Measurements from ENCODE around the gene PCDHGA9. TPM values are rescaled to one million over a fixed set of nuclear protein-coding genes. Genes with fewer than 3 reads are reported as not detected.
"Not testable (repeated sequence)": the region's sequence is repeated elsewhere in the genome, so short reads cannot be mapped to it uniquely, and the experiment has no call there.

The PCDHGA9 gene
- total RNA-seq, 5 donors from 2014 or later (not counting 1 experiment from before 2014, with no cell fraction given): 0.14 to 0.26 (median 0.19) TPM; not detected in 1

DNA sequence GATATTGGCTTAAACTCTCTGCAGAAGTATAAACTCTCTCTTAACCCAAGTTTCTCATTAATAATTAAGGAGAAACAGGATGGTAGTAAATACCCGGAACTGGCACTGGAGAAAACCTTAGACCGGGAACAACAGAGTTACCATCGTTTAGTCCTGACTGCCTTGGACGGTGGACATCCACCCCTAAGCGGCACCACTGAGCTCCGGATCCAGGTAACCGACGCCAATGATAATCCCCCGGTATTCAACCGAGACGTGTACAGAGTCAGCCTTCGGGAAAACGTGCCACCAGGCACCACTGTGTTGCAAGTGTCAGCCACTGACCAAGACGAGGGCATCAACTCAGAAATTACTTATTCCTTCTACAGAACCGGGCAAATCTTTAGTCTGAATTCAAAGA is 4.0 kb upstream of the PCDHGA9 start:
- Histone ChIP-seq H3K27ac (ENCODE audit: low read length) (no peak overlapping the region), H3K9me3 (peaks cover 9% of the 10 kb centered on the region), H3K4me1 (ENCODE audit: control insufficient read depth in 1 of 2, extremely low read depth in 1 of 2, insufficient read depth in 2 of 2, low read length in 2 of 2) (peaks cover 0 to 9% of the 10 kb centered on the region in 2 experiments), H3K36me3 (ENCODE audit: control insufficient read depth in 2 of 2, extremely low read depth in 1 of 2, insufficient read depth in 1 of 2, low read length in 1 of 2) (no peaks in the 10 kb centered on the region), H3K27me3 (replicated peaks in 1 of 2; ENCODE audit: control insufficient read depth in 2 of 2, extremely low read depth in 1 of 2, insufficient read depth in 2 of 2, low read length in 1 of 2) (peaks cover 20 to 55% of the 10 kb centered on the region in 2 experiments), H3K4me3 (ENCODE audit: control insufficient read depth in 1 of 2, extremely low read depth in 1 of 2, low read length in 1 of 2) (no peak overlapping the region)
- Mint-ChIP-seq H3K27me3 (peaks cover 56 to 74% of the 10 kb centered on the region in 2 donors), H3K4me3 (no peak overlapping the region), H3K4me1 (peaks cover 0 to 2% (median 0%) of the 10 kb centered on the region in 3 donors), H3K36me3 (peaks cover 8% of the 10 kb centered on the region), H3K27ac (no peak overlapping the region), H3K9me3 (peaks cover 12 to 30% (median 23%) of the 10 kb centered on the region in 3 donors)
- DNase-seq (no peak), ATAC-seq (replicated peaks in 1 of 4) (no peak)
- ChIA-PET CTCF (interaction anchor here in 1 of 2 donors (1.6 to 2.1 kb wide), 2 partner anchors 14 to 126 kb away, joined by 5 to 7 read pairs; partner anchors contain the start of gene PCDHGA10), POLR2A (no interaction called here)
- 43% methylated on average over 13 of the region's 15 CpGs for WGBS (ENCODE audit: insufficient coverage)

DNA sequence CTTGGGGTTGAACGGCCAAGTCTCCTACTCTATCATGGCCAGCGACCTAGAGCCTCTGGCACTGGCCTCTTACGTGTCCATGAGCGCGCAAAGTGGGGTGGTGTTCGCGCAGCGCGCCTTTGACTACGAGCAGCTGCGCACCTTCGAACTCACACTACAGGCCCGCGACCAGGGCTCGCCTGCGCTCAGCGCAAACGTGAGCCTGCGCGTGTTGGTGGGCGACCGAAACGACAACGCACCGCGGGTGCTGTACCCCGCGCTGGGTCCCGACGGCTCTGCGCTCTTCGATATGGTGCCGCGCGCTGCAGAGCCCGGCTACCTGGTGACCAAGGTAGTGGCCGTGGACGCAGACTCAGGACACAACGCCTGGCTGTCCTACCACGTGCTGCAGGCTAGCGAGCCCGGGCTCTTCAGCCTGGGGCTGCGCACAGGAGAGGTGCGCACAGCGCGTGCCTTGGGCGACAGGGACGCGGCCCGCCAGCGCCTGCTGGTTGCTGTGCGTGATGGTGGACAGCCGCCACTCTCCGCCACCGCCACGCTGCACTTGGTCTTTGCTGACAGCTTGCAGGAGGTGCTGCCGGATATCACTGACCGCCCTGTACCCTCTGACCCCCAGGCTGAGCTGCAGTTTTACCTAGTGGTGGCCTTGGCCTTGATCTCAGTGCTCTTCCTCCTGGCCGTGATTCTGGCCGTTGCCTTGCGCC is 2.9 kb upstream of the PCDHGA9 start:
- Mint-ChIP-seq H3K4me3 (no peak overlapping the region), H3K9me3 (peaks cover 11 to 30% (median 21%) of the 10 kb centered on the region in 3 donors), H3K27ac (peak overlapping the region in 1 of 2 donors; percentile 77), H3K36me3 (peaks cover 8% of the 10 kb centered on the region), H3K27me3 (peaks cover 56 to 74% of the 10 kb centered on the region in 2 donors), H3K4me1 (peaks cover 0 to 2% (median 0%) of the 10 kb centered on the region in 3 donors)
- Histone ChIP-seq H3K4me3 (ENCODE audit: control insufficient read depth in 1 of 2, extremely low read depth in 1 of 2, low read length in 1 of 2) (no peak overlapping the region), H3K9me3 (peaks cover 8% of the 10 kb centered on the region), H3K36me3 (ENCODE audit: control insufficient read depth in 2 of 2, extremely low read depth in 1 of 2, insufficient read depth in 1 of 2, low read length in 1 of 2) (no peaks in the 10 kb centered on the region), H3K27ac (ENCODE audit: low read length) (no peak overlapping the region), H3K27me3 (replicated peaks in 1 of 2; ENCODE audit: control insufficient read depth in 2 of 2, extremely low read depth in 1 of 2, insufficient read depth in 2 of 2, low read length in 1 of 2) (peaks cover 20 to 52% of the 10 kb centered on the region in 2 experiments), H3K4me1 (ENCODE audit: control insufficient read depth in 1 of 2, extremely low read depth in 1 of 2, insufficient read depth in 2 of 2, low read length in 2 of 2) (peaks cover 0 to 9% of the 10 kb centered on the region in 2 experiments)
- ChIA-PET POLR2A (no interaction called here), CTCF (no interaction called here)
- WGBS (ENCODE audit: insufficient coverage): 45% methylated on average over 60 of the region's 61 CpGs
- DNase-seq (no peak), ATAC-seq (replicated peaks in 1 of 4) (no peak)

DNA sequence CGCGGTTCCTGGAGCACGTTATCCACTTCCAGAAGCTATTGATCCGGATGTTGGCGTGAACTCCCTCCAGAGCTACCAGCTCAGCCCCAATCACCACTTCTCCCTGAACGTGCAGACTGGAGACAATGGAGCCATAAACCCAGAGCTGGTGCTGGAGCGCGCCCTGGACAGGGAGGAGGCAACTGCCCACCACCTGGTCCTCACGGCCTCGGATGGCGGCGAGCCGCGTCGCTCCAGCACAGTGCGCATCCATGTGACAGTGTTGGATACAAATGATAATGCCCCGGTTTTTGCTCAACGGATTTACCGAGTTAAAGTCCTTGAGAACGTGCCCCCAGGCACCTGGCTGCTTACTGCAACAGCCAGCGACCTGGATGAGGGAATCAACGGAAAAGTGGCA is 809 bp downstream of the PCDHGA9 start:
- peaks cover 19 to 60% of the 10 kb centered on the region in 2 experiments for H3K27me3 ChIP-seq (replicated peaks in 1 of 2; ENCODE audit: control insufficient read depth in 2 of 2, extremely low read depth in 1 of 2, insufficient read depth in 2 of 2, low read length in 1 of 2)
- peaks cover 69 to 82% of the 10 kb centered on the region in 2 donors for H3K27me3 Mint-ChIP-seq
- H3K4me3 ChIP-seq (ENCODE audit: control insufficient read depth in 1 of 2, extremely low read depth in 1 of 2, low read length in 1 of 2): no peak overlapping the region
- H3K9me3 Mint-ChIP-seq: peaks cover 11 to 31% (median 30%) of the 10 kb centered on the region in 3 donors
- no peak overlapping the region for H3K4me3 Mint-ChIP-seq
- ChIA-PET POLR2A (no interaction called here), CTCF (interaction anchor here (0.6 to 1.0 kb wide), 3 partner anchors 12 to 161 kb away, joined by 3 to 4 read pairs (median 4); no protein-coding TSS in a partner anchor)
- DNase-seq (no peak), ATAC-seq (replicated peaks in 1 of 4) (no peak)
- no peak overlapping the region for H3K27ac ChIP-seq (ENCODE audit: low read length)
- WGBS (ENCODE audit: insufficient coverage): 38% methylated on average over 16 of the region's 22 CpGs
- no peak overlapping the region for H3K27ac Mint-ChIP-seq
- peaks cover 10% of the 10 kb centered on the region for H3K36me3 Mint-ChIP-seq
- peaks cover 0 to 6% of the 10 kb centered on the region in 2 experiments for H3K4me1 ChIP-seq (ENCODE audit: control insufficient read depth in 1 of 2, extremely low read depth in 1 of 2, insufficient read depth in 2 of 2, low read length in 2 of 2)
- peaks cover 0 to 7% (median 2%) of the 10 kb centered on the region in 3 donors for H3K4me1 Mint-ChIP-seq
- no peaks in the 10 kb centered on the region for H3K36me3 ChIP-seq (ENCODE audit: control insufficient read depth in 2 of 2, extremely low read depth in 1 of 2, insufficient read depth in 1 of 2, low read length in 1 of 2)
- peaks cover 12% of the 10 kb centered on the region for H3K9me3 ChIP-seq

GRCh38 chr5:141407790-141408505 is 5.4 kb downstream of the PCDHGA9 start, which contains the start of gene PCDHGB6:
TSS of gene PCDHGB6 (plus strand) at chr5:141408021. CDS start at chr5:141408203, 182 bp downstream.
- H3K36me3 Mint-ChIP-seq: peaks cover 15% of the 10 kb centered on the region
- peak within 1 kb of the TSS; percentile 13 to 60 (median 47) for H3K4me3 Mint-ChIP-seq
- not testable (repeated sequence) for H3K4me1 Mint-ChIP-seq; H3K27ac ChIP-seq (ENCODE audit: low read length); H3K9me3 ChIP-seq; H3K4me1 ChIP-seq (ENCODE audit: control insufficient read depth in 1 of 2, extremely low read depth in 1 of 2, insufficient read depth in 2 of 2, low read length in 2 of 2); H3K36me3 ChIP-seq (ENCODE audit: control insufficient read depth in 2 of 2, extremely low read depth in 1 of 2, insufficient read depth in 1 of 2, low read length in 1 of 2)
- WGBS (ENCODE audit: insufficient coverage): 23% methylated on average over 41 of the region's 51 CpGs
- Histone ChIP-seq H3K27me3 (replicated peaks in 1 of 2; ENCODE audit: control insufficient read depth in 2 of 2, extremely low read depth in 1 of 2, insufficient read depth in 2 of 2, low read length in 1 of 2) (peaks cover 19 to 66% of the 10 kb centered on the region in 2 experiments), H3K4me3 (ENCODE audit: control insufficient read depth in 1 of 2, extremely low read depth in 1 of 2, low read length in 1 of 2) (peak within 1 kb of the TSS in 1 of 2 donors; percentile 19)
- CTCF ChIA-PET: interaction anchor here (0.6 to 1.6 kb wide), 3 partner anchors 110 to 156 kb away, joined by 3 to 6 read pairs (median 3); no protein-coding TSS in a partner anchor
- POLR2A ChIA-PET: interaction anchor here (0.5 to 0.6 kb wide), 2 partner anchors 92 to 153 kb away, joined by 3 to 8 read pairs; no protein-coding TSS in a partner anchor
- peaks cover 14 to 32% (median 27%) of the 10 kb centered on the region in 3 donors for H3K9me3 Mint-ChIP-seq
- peak; percentile 32 to 54 (median 48) for ATAC-seq (replicated peaks in 1 of 4)
- peak in 12 of 35 experiments; percentile 11 to 40 (median 26) for DNase-seq
- peaks cover 64 to 85% of the 10 kb centered on the region in 2 donors for H3K27me3 Mint-ChIP-seq
- peak within 1 kb of the TSS in 1 of 2 donors; percentile 40 for H3K27ac Mint-ChIP-seq

GRCh38 chr5:141409598-141410306 is 7.2 kb downstream of the PCDHGA9 start:
- Mint-ChIP-seq H3K9me3 (peaks cover 17 to 29% (median 23%) of the 10 kb centered on the region in 3 donors), H3K4me3 (no peak overlapping the region), H3K4me1 (peaks cover 18 to 22% (median 20%) of the 10 kb centered on the region in 3 donors), H3K27ac (no peak overlapping the region), H3K27me3 (peaks cover 64 to 85% of the 10 kb centered on the region in 2 donors), H3K36me3 (peaks cover 16% of the 10 kb centered on the region)
- 46% methylated on average over 63 of the region's 64 CpGs for WGBS (ENCODE audit: insufficient coverage)
- DNase-seq (no peak), ATAC-seq (replicated peaks in 1 of 4) (no peak)
- peaks cover 4% of the 10 kb centered on the region for H3K9me3 ChIP-seq
- no peaks in the 10 kb centered on the region for H3K36me3 ChIP-seq (ENCODE audit: control insufficient read depth in 2 of 2, extremely low read depth in 1 of 2, insufficient read depth in 1 of 2, low read length in 1 of 2)
- POLR2A ChIA-PET: no interaction called here
- peaks cover 22 to 68% of the 10 kb centered on the region in 2 experiments for H3K27me3 ChIP-seq (replicated peaks in 1 of 2; ENCODE audit: control insufficient read depth in 2 of 2, extremely low read depth in 1 of 2, insufficient read depth in 2 of 2, low read length in 1 of 2)
- CTCF ChIA-PET: interaction anchor here (0.7 to 1.0 kb wide), 4 partner anchors 89 to 1114 kb away, joined by 3 to 5 read pairs (median 3); partner anchors contain the start of gene TAF7 (in 1 of the 2)
- H3K4me1 ChIP-seq (ENCODE audit: control insufficient read depth in 1 of 2, extremely low read depth in 1 of 2, insufficient read depth in 2 of 2, low read length in 2 of 2): peaks cover 0 to 11% of the 10 kb centered on the region in 2 experiments
- no peak overlapping the region for H3K27ac ChIP-seq (ENCODE audit: low read length)
- peak overlapping the region in 1 of 2 donors; percentile 21 for H3K4me3 ChIP-seq (ENCODE audit: control insufficient read depth in 1 of 2, extremely low read depth in 1 of 2, low read length in 1 of 2)

All from T-cell (primary cell).